Adrenal gland (tissue), 12 donors: ENCODE data around the gene DIP2A. TPM values are rescaled to one million over a fixed set of nuclear protein-coding genes. Genes with fewer than 3 reads are reported as not detected.
A peak's percentile ranks its signal among the peaks of the same experiment; 100 is the strongest.
"Not testable (repeated sequence)": the region's sequence is repeated elsewhere in the genome, so short reads cannot be mapped to it uniquely, and the experiment has no call there.

Experiments
- DNase-seq, 7 donors: peaks; one replicate each; pipeline ENCODE4 v3.0.0-alpha.2; 2019 to 2020
- H3K27ac ChIP-seq, 5 donors: fragments of 200-600 bp; sonication (generic) in 4 of 5; 1 replicate in 3 of 5; 2 replicates in 2 of 5; pipeline versions ENCODE4 v1.5.1 to v1.8.0; 2016 to 2020; ENCODE audit warnings: mild to moderate bottlenecking in 1 of 5
- H3K27me3 ChIP-seq: fragments of 200-600 bp; 2 replicates; pipeline ENCODE4 v1.8.0; 2021
- H3K36me3 ChIP-seq, 2 donors: fragments of 200-600 bp; replicated peaks in 1 of 2; 1 replicate in 1 of 2; 2 replicates in 1 of 2; pipeline versions ENCODE4 v1.5.1 to v1.8.0; 2018 to 2022
- H3K4me1 ChIP-seq, 2 donors: fragments of 200-600 bp; replicated peaks in 1 of 2; 1 replicate in 1 of 2; 2 replicates in 1 of 2; pipeline versions ENCODE4 v1.5.1 to v1.8.0; 2018 to 2021
- H3K4me3 ChIP-seq, 4 donors: fragments of 200-600 bp; sonication (generic) in 3 of 4; one replicate each; pipeline ENCODE4 v1.5.1; 2016 to 2018
- H3K9me3 ChIP-seq, 3 donors: fragments of 200-600 bp; sonication (generic) in 1 of 3; replicated peaks in 1 of 3; 1 replicate in 2 of 3; 2 replicates in 1 of 3; pipeline versions ENCODE4 v1.5.1 to v1.8.0; 2016 to 2021
- POLR2A ChIP-seq, 2 donors: fragments of 450-650 bp; IDR thresholded peaks; one replicate each; pipeline ENCODE4 v1.6.1; 2017; ENCODE audit warnings: antibody characterized with exemption in 2 of 2, mild to moderate bottlenecking in 2 of 2, moderate library complexity in 1 of 2
- WGBS, 4 donors: extraction: QIAGEN DNeasy Blood & Tissue Kit in 2 of 4; methylation state at CpG; one replicate each; pipeline versions ENCODE4 v1.1.5 to v1.1.7; 2013 to 2017; 5-methylcytosine and 5-hydroxymethylcytosine counted together
- intact Hi-C, 2 donors: fragments of 100-400 bp; cut with DNase I; formaldehyde crosslinking; loops; one replicate each; pipeline versions ENCODE4 v1.14.1 to v1.15.0; 2022 to 2023
- polyA plus RNA-seq, 3 donors: library from polyadenylated mRNA; stranded (reverse); fragments of 200-250 nt in 2 of 3; fragments of 350-450 nt in 1 of 3; fragmentation: Illumina TruSeq in 1 of 3; extraction: RNeasy Lipid Tissue Mini Kit (QIAGEN cat#74804) in 1 of 3; gene quantifications; one replicate each; pipeline ENCODE4 v1.2.3, GENCODE V29; 2013 to 2014
- total RNA-seq, 9 donors: library from RNA; depleted of rRNA in 4 of 9; stranded (reverse); fragments of >200 nt in 4 of 9; fragments of 120-200 nt in 1 of 9; fragmentation: NEBNext Ultra II Directional in 1 of 9; extraction: Animal tissue kit (Norgen Biotek cat#: 25700) in 1 of 9; gene quantifications; one replicate each; pipeline versions ENCODE4 v1.1.0 to v1.2.4, GENCODE V29; 2013 to 2023
- TF ChIP-seq, protein P1 (sequence below), 6 experiments: fragments of 450-650 bp in 4 of 6; fragments of 200-600 bp in 2 of 6; sonication (generic) in 1 of 6; IDR thresholded peaks; 1 replicate in 5 of 6; 2 replicates in 1 of 6; pipeline versions ENCODE4 v1.5.1 to v1.8.0; 2016 to 2021; ENCODE audit warnings: antibody characterized with exemption in 6 of 6, mild to moderate bottlenecking in 2 of 6, moderate library complexity in 1 of 6
- donor health status: healthy with polysubstance abuse.
- donor health status: Bipolar disorder and iron deficiency.
- donor health status: DM: yes; HTN: yes; CAD: no.
- donor health status: DM: no; HTN: no; CAD: no.
- donor health status: DM: no; HTN: no; CAD: no.
- donor health status: DM: yes; HTN: yes; CAD: no.

Gene DIP2A
- total and polyA plus RNA-seq, 12 donors: 22.0 to 61.7 (median 35.4) TPM

DNA sequence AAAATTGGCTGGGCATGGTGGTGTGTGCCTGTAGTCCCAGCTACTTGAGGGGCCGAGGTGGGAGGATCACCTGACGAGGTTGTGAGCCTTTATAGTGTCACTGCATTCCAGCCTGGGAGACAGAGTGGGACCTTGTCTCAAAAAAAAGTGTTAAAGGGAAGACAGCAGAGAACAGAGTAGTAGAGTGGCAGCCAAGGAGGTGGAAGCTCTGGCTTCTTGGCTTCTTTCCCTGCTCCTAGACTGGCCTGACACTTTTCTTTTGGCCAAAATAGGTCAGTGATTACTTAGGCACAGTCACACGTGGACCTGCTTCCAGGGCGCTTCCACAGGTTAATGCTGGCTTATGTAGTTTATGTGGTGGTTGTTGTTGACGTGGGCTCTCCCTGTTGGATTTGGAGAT is 3.2 kb downstream of the DIP2A start:
- Histone ChIP-seq H3K4me3 (no peak overlapping the region), H3K4me1 (peaks cover 19 to 32% of the 10 kb centered on the region in 2 donors), H3K27me3 (no peaks in the 10 kb centered on the region), H3K36me3 (no peaks in the 10 kb centered on the region), H3K27ac (no peak overlapping the region), H3K9me3 (no peaks in the 10 kb centered on the region)
- WGBS, 4 donors: 49 to 57% (median 55%) methylated on average over 4 to 5 of the region's 5 CpGs
- peak in 2 of 7 donors; percentile 43 to 62 for DNase-seq
- TF ChIP-seq POLR2A (IDR thresholded peaks at IDR 0.05): no peak
- TF ChIP-seq, protein P1, sequence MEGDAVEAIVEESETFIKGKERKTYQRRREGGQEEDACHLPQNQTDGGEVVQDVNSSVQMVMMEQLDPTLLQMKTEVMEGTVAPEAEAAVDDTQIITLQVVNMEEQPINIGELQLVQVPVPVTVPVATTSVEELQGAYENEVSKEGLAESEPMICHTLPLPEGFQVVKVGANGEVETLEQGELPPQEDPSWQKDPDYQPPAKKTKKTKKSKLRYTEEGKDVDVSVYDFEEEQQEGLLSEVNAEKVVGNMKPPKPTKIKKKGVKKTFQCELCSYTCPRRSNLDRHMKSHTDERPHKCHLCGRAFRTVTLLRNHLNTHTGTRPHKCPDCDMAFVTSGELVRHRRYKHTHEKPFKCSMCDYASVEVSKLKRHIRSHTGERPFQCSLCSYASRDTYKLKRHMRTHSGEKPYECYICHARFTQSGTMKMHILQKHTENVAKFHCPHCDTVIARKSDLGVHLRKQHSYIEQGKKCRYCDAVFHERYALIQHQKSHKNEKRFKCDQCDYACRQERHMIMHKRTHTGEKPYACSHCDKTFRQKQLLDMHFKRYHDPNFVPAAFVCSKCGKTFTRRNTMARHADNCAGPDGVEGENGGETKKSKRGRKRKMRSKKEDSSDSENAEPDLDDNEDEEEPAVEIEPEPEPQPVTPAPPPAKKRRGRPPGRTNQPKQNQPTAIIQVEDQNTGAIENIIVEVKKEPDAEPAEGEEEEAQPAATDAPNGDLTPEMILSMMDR (IDR thresholded peaks at IDR 0.05): no peak
- intact Hi-C loops: no loop called here

DNA sequence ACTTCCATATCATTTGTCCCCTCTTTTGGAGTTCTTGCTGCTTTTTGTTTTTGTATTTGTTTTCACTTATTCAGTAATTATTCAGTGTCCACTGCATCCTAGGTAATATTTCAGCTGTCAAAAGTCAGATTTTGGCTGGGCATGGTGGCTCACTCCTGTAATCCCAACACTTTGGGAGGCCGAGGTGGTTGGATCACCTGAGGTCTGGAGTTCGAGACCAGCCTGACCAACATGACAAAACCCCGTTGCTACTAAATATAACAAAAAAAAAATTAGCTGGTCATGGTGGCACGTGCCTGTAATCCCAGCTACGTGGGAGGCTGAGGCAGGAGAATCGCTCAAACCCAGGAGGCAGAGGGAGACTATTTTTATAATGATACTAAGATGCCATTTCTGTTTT is 6.5 kb downstream of the DIP2A start:
- intact Hi-C loops: not testable (repeated sequence)

DNA sequence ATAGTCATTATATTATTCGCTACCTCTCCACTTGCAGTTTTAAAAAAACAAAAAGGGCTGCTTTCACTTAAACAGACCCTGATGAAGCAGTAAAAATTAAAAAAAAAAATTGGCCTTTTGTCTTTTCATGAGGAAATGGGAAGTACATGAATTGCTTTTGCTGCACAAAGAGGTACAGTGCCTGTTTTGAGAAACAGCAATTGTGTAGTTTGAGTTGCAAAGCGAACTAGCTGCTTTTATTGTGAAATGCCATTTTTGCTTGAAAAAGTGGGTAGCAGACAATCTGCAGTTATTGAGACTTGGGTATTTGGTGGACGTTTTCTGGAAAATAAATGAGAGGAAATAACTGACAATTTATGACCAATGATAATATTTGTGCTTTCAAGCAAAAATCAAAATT is 7.0 kb downstream of the DIP2A start:
- intact Hi-C loops: no loop called here
- Histone ChIP-seq H3K9me3 (no peaks in the 10 kb centered on the region), H3K36me3 (no peaks in the 10 kb centered on the region), H3K4me3 (no peak overlapping the region), H3K27me3 (no peaks in the 10 kb centered on the region), H3K4me1 (peaks cover 0 to 13% of the 10 kb centered on the region in 2 donors), H3K27ac (no peak overlapping the region)
- 68 to 77% (median 73%) methylated on average over 3 of the region's 3 CpGs for WGBS, 4 donors
- TF ChIP-seq, protein P1 (IDR thresholded peaks at IDR 0.05): no peak
- no peak for TF ChIP-seq POLR2A (IDR thresholded peaks at IDR 0.05)
- no peak for DNase-seq

More for the DNA sequence above, 6.5 kb downstream of the DIP2A start:
- not testable (repeated sequence) for H3K4me3 ChIP-seq, H3K9me3 ChIP-seq, DNase-seq, H3K27ac ChIP-seq, H3K36me3 ChIP-seq, H3K27me3 ChIP-seq
- H3K4me1 ChIP-seq: peaks cover 3 to 18% of the 10 kb centered on the region in 2 donors
- 87 to 96% (median 92%) methylated on average over 6 of the region's 6 CpGs for WGBS, 4 donors

DNA sequence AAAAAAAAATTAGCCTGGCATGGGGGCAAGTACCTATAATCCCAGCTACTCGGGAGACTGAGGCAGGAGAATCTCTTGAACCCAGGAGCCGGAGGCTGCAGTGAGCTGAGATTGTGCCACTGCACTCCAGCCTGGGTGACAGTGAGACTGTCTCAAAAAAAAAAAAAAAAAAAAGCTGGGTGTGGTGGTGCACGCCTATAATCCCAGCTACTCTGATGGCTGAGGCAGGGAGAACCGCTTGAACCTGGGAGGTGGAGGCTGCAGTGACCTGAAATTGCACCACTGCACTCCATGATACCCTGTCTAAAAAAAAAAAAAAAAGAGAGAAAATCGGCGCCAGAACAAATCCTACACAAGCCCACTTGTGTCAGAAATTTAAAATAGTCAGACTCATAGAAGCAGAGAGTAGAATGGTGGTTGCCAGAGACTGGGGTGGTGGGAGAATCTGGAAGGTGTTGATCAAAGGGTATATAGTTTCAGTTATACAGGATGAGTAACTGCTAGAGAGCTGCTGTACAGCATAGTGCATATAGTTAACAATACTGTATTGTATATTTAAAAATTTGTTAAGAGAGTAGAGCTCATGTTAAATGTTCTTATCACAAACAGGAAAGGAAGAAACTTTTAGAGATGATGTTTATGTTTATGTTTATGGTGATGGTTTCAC is 9.6 kb downstream of the DIP2A start:
- intact Hi-C loops: no loop called here
- Histone ChIP-seq H3K27ac (no peak overlapping the region), H3K4me1 (peaks cover 0 to 7% of the 10 kb centered on the region in 2 donors), H3K9me3 (no peaks in the 10 kb centered on the region), H3K4me3 (no peak overlapping the region), H3K36me3 (no peaks in the 10 kb centered on the region), H3K27me3 (no peaks in the 10 kb centered on the region)
- TF ChIP-seq, protein P1 (IDR thresholded peaks at IDR 0.05): no peak
- no peak for TF ChIP-seq POLR2A (IDR thresholded peaks at IDR 0.05)
- no peak for DNase-seq
- 77 to 91% (median 85%) methylated on average over 6 of the region's 6 CpGs for WGBS, 4 donors

DNA sequence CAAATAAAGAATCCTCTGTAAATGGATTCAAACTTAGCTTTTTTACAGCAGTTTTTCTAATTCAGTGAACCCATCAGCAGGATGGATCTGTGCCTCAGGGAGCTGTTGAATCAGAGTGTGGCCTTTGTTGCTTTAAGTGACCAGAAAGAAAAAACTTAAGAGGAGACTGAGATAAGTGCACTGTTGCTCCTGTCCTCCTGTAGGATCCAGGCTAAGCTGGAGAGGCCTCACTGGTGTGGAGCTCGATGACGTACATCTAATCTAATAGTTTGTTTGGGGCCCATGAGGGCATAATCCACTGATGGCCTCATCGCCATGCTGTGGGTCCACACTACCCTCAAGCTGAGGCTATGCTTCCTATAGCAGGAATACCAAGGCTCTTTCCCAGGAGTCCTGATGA is 10.6 kb downstream of the DIP2A start:
- intact Hi-C loops: no loop called here
- no peak overlapping the region for H3K4me3 ChIP-seq
- no peak overlapping the region for H3K27ac ChIP-seq
- no peak for TF ChIP-seq POLR2A (IDR thresholded peaks at IDR 0.05)
- TF ChIP-seq, protein P1 (IDR thresholded peaks at IDR 0.05): no peak
- peaks cover 0 to 7% of the 10 kb centered on the region in 2 donors for H3K4me1 ChIP-seq
- WGBS, 4 donors: 88 to 100% (median 94%) methylated on average over 3 of the region's 3 CpGs
- H3K36me3 ChIP-seq: no peaks in the 10 kb centered on the region
- DNase-seq: no peak
- H3K27me3 ChIP-seq: no peaks in the 10 kb centered on the region
- H3K9me3 ChIP-seq: no peaks in the 10 kb centered on the region
